Measurements from ENCODE around the gene COL4A3.

COL4A3 gene

GRCh38 chr2:227134591-227134990, 29.8 kb upstream of the COL4A3 start:
- H3K27me3 ChIP-seq (ENCODE audit: control insufficient read depth, insufficient read depth, low read length): no peaks in the 10 kb centered on the region
- H3K9me3 ChIP-seq (ENCODE audit: control insufficient read depth, insufficient read depth, low read length): no peaks in the 10 kb centered on the region
- no peak overlapping the region for H3K4me3 ChIP-seq (ENCODE audit: low read depth, low read length)
- H3K4me1 ChIP-seq (ENCODE audit: control insufficient read depth, insufficient read depth, low read length): no peaks in the 10 kb centered on the region
- H3K36me3 ChIP-seq (ENCODE audit: control insufficient read depth, insufficient read depth, low read length): no peaks in the 10 kb centered on the region
- no peak overlapping the region for H3K27ac ChIP-seq (ENCODE audit: low read depth, low read length)
- no peak overlapping the region for H3K9ac ChIP-seq (ENCODE audit: low read depth, low read length)

DNA sequence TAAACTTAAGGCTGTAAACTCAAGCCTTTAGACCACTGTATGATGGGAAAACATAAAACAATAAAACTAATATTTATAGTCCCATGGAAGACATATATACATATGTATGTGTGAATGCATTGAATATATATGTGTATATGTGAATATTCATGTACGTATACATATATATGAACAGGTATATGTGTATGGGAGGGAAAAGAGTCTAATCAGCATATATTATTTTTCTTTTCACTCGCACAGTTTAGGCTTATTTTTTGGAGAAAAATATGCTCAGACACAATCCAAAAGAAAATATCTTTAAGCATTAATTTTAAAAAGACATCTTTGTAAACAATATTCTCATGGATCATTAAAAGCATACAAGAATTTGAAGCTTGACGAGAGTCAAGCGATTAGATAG, 23.1 kb upstream of the COL4A3 start:
- H3K9ac ChIP-seq (ENCODE audit: low read depth, low read length): no peak overlapping the region
- no peaks in the 10 kb centered on the region for H3K4me1 ChIP-seq (ENCODE audit: control insufficient read depth, insufficient read depth, low read length)
- no peaks in the 10 kb centered on the region for H3K27me3 ChIP-seq (ENCODE audit: control insufficient read depth, insufficient read depth, low read length)
- H3K4me3 ChIP-seq (ENCODE audit: low read depth, low read length): no peak overlapping the region
- H3K27ac ChIP-seq (ENCODE audit: low read depth, low read length): no peak overlapping the region
- no peaks in the 10 kb centered on the region for H3K36me3 ChIP-seq (ENCODE audit: control insufficient read depth, insufficient read depth, low read length)
- H3K9me3 ChIP-seq (ENCODE audit: control insufficient read depth, insufficient read depth, low read length): no peaks in the 10 kb centered on the region

GRCh38 chr2:227143895-227144294, 20.5 kb upstream of the COL4A3 start:
- H3K27me3 ChIP-seq (ENCODE audit: control insufficient read depth, insufficient read depth, low read length): no peaks in the 10 kb centered on the region
- no peak overlapping the region for H3K27ac ChIP-seq (ENCODE audit: low read depth, low read length)
- peaks cover 6% of the 10 kb centered on the region for H3K9me3 ChIP-seq (ENCODE audit: control insufficient read depth, insufficient read depth, low read length)
- no peak overlapping the region for H3K9ac ChIP-seq (ENCODE audit: low read depth, low read length)
- H3K4me3 ChIP-seq (ENCODE audit: low read depth, low read length): no peak overlapping the region
- H3K36me3 ChIP-seq (ENCODE audit: control insufficient read depth, insufficient read depth, low read length): no peaks in the 10 kb centered on the region
- no peaks in the 10 kb centered on the region for H3K4me1 ChIP-seq (ENCODE audit: control insufficient read depth, insufficient read depth, low read length)

DNA sequence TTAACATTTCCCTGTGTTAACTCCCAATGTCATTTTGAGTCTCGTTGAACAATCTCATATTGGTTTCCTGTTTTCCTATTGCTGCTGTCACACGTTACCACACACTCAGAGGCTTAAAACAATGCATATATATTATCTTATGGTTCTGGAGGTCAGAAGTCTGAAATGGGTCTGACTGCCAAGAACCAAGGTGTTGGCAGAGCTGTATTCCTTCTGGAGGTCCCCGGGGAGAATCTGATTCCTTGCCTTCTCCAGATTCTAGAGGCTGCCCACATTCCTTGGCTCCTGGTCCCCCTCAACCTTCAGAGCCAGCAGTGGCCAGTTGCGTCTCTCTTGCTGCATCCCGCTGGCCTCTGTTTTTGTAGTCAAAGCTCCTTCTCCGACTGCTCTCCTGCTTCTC, 18.0 kb upstream of the COL4A3 start:
- H3K27me3 ChIP-seq (ENCODE audit: control insufficient read depth, insufficient read depth, low read length): no peaks in the 10 kb centered on the region
- no peaks in the 10 kb centered on the region for H3K36me3 ChIP-seq (ENCODE audit: control insufficient read depth, insufficient read depth, low read length)
- no peak overlapping the region for H3K4me3 ChIP-seq (ENCODE audit: low read depth, low read length)
- H3K9ac ChIP-seq (ENCODE audit: low read depth, low read length): no peak overlapping the region
- no peak overlapping the region for H3K27ac ChIP-seq (ENCODE audit: low read depth, low read length)
- peaks cover 6% of the 10 kb centered on the region for H3K9me3 ChIP-seq (ENCODE audit: control insufficient read depth, insufficient read depth, low read length)
- H3K4me1 ChIP-seq (ENCODE audit: control insufficient read depth, insufficient read depth, low read length): no peaks in the 10 kb centered on the region

DNA sequence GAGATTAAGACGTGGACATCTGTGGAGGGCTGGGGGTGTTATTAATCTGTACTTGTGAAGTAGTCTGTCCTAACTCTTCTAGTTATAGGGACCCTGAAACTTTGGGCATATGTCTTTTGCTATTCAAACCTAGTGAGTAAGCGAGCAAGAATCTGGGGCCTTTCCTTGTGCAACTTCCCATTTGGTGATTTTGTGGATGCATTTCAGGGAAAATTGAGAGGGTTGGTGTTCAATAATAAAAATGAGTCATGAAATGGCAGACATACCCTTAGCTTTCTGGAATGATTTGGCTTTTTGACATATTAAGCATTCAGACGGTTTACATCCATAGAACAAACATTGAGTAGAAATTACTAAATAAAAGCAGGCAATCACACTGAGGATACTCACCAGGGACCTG, 17.4 kb upstream of the COL4A3 start:
- H3K9me3 ChIP-seq (ENCODE audit: control insufficient read depth, insufficient read depth, low read length): peaks cover 6% of the 10 kb centered on the region
- no peak overlapping the region for H3K4me3 ChIP-seq (ENCODE audit: low read depth, low read length)
- no peak overlapping the region for H3K27ac ChIP-seq (ENCODE audit: low read depth, low read length)
- H3K9ac ChIP-seq (ENCODE audit: low read depth, low read length): no peak overlapping the region
- H3K4me1 ChIP-seq (ENCODE audit: control insufficient read depth, insufficient read depth, low read length): no peaks in the 10 kb centered on the region
- no peaks in the 10 kb centered on the region for H3K36me3 ChIP-seq (ENCODE audit: control insufficient read depth, insufficient read depth, low read length)
- no peaks in the 10 kb centered on the region for H3K27me3 ChIP-seq (ENCODE audit: control insufficient read depth, insufficient read depth, low read length)

DNA sequence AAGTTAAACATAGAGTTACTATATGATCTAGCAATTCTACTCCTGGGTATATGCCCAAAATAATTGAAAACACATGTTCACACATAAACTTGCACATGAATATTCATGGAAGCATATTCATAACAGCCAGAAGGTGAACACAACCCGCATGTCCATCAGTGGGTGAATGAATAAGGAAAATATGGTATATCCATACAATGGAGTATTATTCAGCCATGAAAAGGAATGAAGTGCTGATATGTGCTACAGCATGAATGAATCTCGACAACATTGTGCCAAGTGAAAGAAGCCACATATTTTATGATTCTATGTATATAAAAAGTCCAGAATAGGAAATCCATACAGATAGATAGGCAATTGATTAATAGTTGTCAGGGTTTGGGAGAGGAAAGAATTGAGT, 16.3 kb upstream of the COL4A3 start:
- H3K4me1 ChIP-seq (ENCODE audit: control insufficient read depth, insufficient read depth, low read length): no peaks in the 10 kb centered on the region
- no peak overlapping the region for H3K9ac ChIP-seq (ENCODE audit: low read depth, low read length)
- H3K9me3 ChIP-seq (ENCODE audit: control insufficient read depth, insufficient read depth, low read length): peaks cover 6% of the 10 kb centered on the region
- peaks cover 3% of the 10 kb centered on the region; the same call in 1 of the 2 replicates for H3K27me3 ChIP-seq (ENCODE audit: control insufficient read depth, insufficient read depth, low read length)
- no peak overlapping the region for H3K4me3 ChIP-seq (ENCODE audit: low read depth, low read length)
- no peaks in the 10 kb centered on the region for H3K36me3 ChIP-seq (ENCODE audit: control insufficient read depth, insufficient read depth, low read length)
- no peak overlapping the region for H3K27ac ChIP-seq (ENCODE audit: low read depth, low read length)

GRCh38 chr2:227150222-227150936, 14.0 kb upstream of the COL4A3 start:
- H3K27me3 ChIP-seq (ENCODE audit: control insufficient read depth, insufficient read depth, low read length): peaks cover 3% of the 10 kb centered on the region; the same call in 1 of the 2 replicates
- H3K27ac ChIP-seq (ENCODE audit: low read depth, low read length): no peak overlapping the region
- H3K9me3 ChIP-seq (ENCODE audit: control insufficient read depth, insufficient read depth, low read length): peaks cover 6% of the 10 kb centered on the region
- H3K36me3 ChIP-seq (ENCODE audit: control insufficient read depth, insufficient read depth, low read length): no peaks in the 10 kb centered on the region
- H3K4me1 ChIP-seq (ENCODE audit: control insufficient read depth, insufficient read depth, low read length): no peaks in the 10 kb centered on the region
- H3K4me3 ChIP-seq (ENCODE audit: low read depth, low read length): no peak overlapping the region
- H3K9ac ChIP-seq (ENCODE audit: low read depth, low read length): no peak overlapping the region

- H3K27me3 ChIP-seq (ENCODE audit: control insufficient read depth, insufficient read depth, low read length): peaks cover 3% of the 10 kb centered on the region; the same call in 1 of the 2 replicates
- no peaks in the 10 kb centered on the region for H3K4me1 ChIP-seq (ENCODE audit: control insufficient read depth, insufficient read depth, low read length)
- peaks cover 6% of the 10 kb centered on the region for H3K9me3 ChIP-seq (ENCODE audit: control insufficient read depth, insufficient read depth, low read length)
- no peak overlapping the region for H3K27ac ChIP-seq (ENCODE audit: low read depth, low read length)
- no peak overlapping the region for H3K4me3 ChIP-seq (ENCODE audit: low read depth, low read length)
- H3K9ac ChIP-seq (ENCODE audit: low read depth, low read length): no peak overlapping the region
- H3K36me3 ChIP-seq (ENCODE audit: control insufficient read depth, insufficient read depth, low read length): no peaks in the 10 kb centered on the region
These were observed 12.2 kb upstream of the COL4A3 start for GRCh38 chr2:227152093-227152766.

DNA sequence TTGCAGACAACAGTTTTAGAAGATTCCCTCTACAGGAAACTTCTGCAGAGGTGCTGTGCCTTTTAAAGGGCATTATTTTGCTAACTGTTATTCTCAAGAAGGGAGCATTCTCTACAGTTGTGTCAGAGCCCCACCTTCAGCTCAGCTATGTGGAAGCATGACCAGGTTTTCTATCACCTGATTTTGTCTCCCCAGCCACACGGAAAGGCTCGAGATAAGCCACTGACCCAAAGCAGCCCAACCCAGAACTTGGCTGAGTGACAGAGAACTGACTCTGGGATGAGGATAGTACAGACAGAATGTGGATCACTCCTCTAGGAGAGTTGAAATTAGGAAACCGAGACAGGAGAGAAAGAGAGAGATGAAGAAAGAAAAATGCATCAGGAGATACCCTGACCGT, 11.1 kb upstream of the COL4A3 start:
- peaks cover under 1% of the 10 kb centered on the region; the same call in 1 of the 2 replicates for H3K9me3 ChIP-seq (ENCODE audit: control insufficient read depth, insufficient read depth, low read length)
- H3K27ac ChIP-seq (ENCODE audit: low read depth, low read length): no peak overlapping the region
- peaks cover 3% of the 10 kb centered on the region; the same call in 1 of the 2 replicates for H3K27me3 ChIP-seq (ENCODE audit: control insufficient read depth, insufficient read depth, low read length)
- H3K4me1 ChIP-seq (ENCODE audit: control insufficient read depth, insufficient read depth, low read length): no peaks in the 10 kb centered on the region
- no peak overlapping the region for H3K4me3 ChIP-seq (ENCODE audit: low read depth, low read length)
- H3K36me3 ChIP-seq (ENCODE audit: control insufficient read depth, insufficient read depth, low read length): no peaks in the 10 kb centered on the region
- no peak overlapping the region for H3K9ac ChIP-seq (ENCODE audit: low read depth, low read length)

DNA sequence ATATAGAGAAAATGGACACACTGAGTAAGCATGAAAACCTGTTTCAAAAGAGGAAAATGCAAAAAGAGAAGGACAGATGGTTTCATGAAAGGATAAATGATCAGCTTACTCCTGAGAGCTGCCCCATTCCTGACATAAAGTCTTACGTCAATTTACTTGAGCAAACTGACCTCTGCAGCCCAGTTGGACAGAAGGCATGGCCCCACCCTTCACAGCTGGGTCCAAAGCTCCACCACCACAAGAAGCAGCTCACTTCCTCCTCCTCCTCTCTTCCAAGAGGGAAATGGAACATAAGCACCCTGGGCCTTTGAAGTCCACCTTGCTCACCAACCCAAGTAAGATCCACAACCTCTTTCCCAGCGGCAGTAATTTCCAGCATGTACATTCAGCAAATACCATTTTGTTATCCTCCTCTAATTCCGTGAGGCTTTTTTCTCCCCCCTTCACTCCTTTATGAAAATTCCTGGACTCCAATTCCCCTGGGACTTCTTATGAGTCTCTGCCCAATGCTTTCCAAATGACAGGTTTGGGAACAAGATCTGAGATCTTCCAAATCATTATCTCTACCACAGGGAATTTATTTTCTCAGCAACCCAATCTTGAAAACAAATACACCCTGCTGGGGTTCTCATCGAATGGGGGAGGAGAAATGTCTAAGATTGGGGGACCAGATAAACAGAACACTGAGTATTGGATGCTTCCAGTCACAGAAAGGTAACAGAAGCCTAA, 10.5 kb upstream of the COL4A3 start:
- H3K4me3 ChIP-seq (ENCODE audit: low read depth, low read length): no peak overlapping the region

More for the DNA sequence above, 10.5 kb upstream of the COL4A3 start:
- H3K9me3 ChIP-seq (ENCODE audit: control insufficient read depth, insufficient read depth, low read length): no peaks in the 10 kb centered on the region
- no peaks in the 10 kb centered on the region for H3K36me3 ChIP-seq (ENCODE audit: control insufficient read depth, insufficient read depth, low read length)
- H3K4me1 ChIP-seq (ENCODE audit: control insufficient read depth, insufficient read depth, low read length): no peaks in the 10 kb centered on the region
- H3K27ac ChIP-seq (ENCODE audit: low read depth, low read length): no peak overlapping the region
- H3K27me3 ChIP-seq (ENCODE audit: control insufficient read depth, insufficient read depth, low read length): peaks cover 3% of the 10 kb centered on the region; the same call in 1 of the 2 replicates
- no peak overlapping the region for H3K9ac ChIP-seq (ENCODE audit: low read depth, low read length)
